ENCODE results near the gene MEP1B. TPM values are rescaled to one million over a fixed set of nuclear protein-coding genes. Genes with fewer than 3 reads are reported as not detected.

The MEP1B gene
- total and polyA plus RNA-seq, 2 donors (not counting 1 experiment from before 2014, with no cell fraction given): 0.03 TPM; not detected in 1

DNA sequence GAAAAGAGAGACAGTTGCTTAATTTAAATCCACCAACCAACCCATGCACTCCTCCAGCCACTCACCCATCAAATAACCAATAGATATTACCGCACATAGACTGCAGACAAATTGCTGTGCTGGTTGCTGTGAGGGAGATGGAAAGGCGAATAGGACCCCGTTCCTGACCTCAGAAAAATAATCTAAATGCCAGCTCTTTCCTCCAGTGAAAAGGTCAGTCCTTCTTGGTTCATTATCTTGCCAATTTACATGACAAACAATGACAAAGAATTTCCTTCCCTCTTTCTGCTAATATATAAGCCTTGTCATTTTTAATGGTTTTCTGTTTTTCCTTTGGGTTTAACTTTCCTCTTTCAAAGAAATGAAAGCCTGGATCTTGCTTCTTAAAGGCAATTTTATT is 61.6 kb downstream of the MEP1B start:
- no peaks in the 10 kb centered on the region for H3K9me3 ChIP-seq (ENCODE audit: control extremely low read depth in 1 of 3, control insufficient read depth in 2 of 3, insufficient read depth in 1 of 3, low read length in 2 of 3)
- Mint-ChIP-seq H3K27ac (no peak overlapping the region), H3K4me1 (no peaks in the 10 kb centered on the region), H3K4me3 (no peak overlapping the region), H3K27me3 (peaks cover 32% of the 10 kb centered on the region), H3K9me3 (ENCODE audit: insufficient read depth) (no peaks in the 10 kb centered on the region)
- no peak overlapping the region for H3K4me3 ChIP-seq (ENCODE audit: control extremely low read depth in 1 of 5, extremely low read depth in 1 of 5, insufficient read depth in 1 of 5, low read depth in 2 of 5, low read length in 4 of 5)
- no peaks in the 10 kb centered on the region for H3K4me1 ChIP-seq (ENCODE audit: control insufficient read depth in 2 of 2, insufficient read depth in 2 of 2, low read length in 2 of 2)
- H2AFZ ChIP-seq (ENCODE audit: insufficient read depth, low read depth, low read length, poor library complexity, severe bottlenecking): no peak overlapping the region
- POLR2A ChIA-PET: no interaction called here
- TF ChIP-seq, protein P1, sequence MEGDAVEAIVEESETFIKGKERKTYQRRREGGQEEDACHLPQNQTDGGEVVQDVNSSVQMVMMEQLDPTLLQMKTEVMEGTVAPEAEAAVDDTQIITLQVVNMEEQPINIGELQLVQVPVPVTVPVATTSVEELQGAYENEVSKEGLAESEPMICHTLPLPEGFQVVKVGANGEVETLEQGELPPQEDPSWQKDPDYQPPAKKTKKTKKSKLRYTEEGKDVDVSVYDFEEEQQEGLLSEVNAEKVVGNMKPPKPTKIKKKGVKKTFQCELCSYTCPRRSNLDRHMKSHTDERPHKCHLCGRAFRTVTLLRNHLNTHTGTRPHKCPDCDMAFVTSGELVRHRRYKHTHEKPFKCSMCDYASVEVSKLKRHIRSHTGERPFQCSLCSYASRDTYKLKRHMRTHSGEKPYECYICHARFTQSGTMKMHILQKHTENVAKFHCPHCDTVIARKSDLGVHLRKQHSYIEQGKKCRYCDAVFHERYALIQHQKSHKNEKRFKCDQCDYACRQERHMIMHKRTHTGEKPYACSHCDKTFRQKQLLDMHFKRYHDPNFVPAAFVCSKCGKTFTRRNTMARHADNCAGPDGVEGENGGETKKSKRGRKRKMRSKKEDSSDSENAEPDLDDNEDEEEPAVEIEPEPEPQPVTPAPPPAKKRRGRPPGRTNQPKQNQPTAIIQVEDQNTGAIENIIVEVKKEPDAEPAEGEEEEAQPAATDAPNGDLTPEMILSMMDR (IDR thresholded peaks at IDR 0.05): no peak
- TF ChIP-seq EZH2 (IDR thresholded peaks at IDR 0.05; ENCODE audit: borderline replicate concordance, insufficient read depth, low read depth, low read length, poor library complexity, severe bottlenecking): no peak
- ATAC-seq (ENCODE audit: low read depth) (no peak), DNase-seq (no peak)
- H3K79me2 ChIP-seq (ENCODE audit: control insufficient read depth, insufficient read depth, low read length): no peaks in the 10 kb centered on the region
- no peaks in the 10 kb centered on the region for H4K20me1 ChIP-seq (ENCODE audit: control insufficient read depth, insufficient read depth, low read length, poor library complexity, severe bottlenecking)
- WGBS (ENCODE audit: insufficient coverage): no CpG with 5 or more reads among the region's 3 CpGs
- no peak overlapping the region for H3K4me2 ChIP-seq (replicated peaks; ENCODE audit: low read depth, low read length, poor library complexity, severe bottlenecking)
- intact Hi-C loops (cut with micrococcal nuclease): no loop called here
- H3K27me3 ChIP-seq (replicated peaks in 1 of 4; ENCODE audit: control extremely low read depth in 1 of 4, control insufficient read depth in 3 of 4, insufficient read depth in 4 of 4, low read length in 3 of 4): peaks cover 0 to 5% (median 0%) of the 10 kb centered on the region in 4 experiments
- H3K27ac ChIP-seq (ENCODE audit: low read length in 2 of 2): no peak overlapping the region
- H3K36me3 ChIP-seq (replicated peaks in 1 of 2; ENCODE audit: control extremely low read depth in 1 of 2, control insufficient read depth in 1 of 2, extremely low read depth in 1 of 2, insufficient read depth in 2 of 2, low read length in 1 of 2): no peaks in the 10 kb centered on the region
- no peak overlapping the region for H3K9ac ChIP-seq (ENCODE audit: low read length)
- CTCF ChIA-PET: interaction anchor here (1.1 kb wide), 1 partner anchor 12 kb away, joined by 3 read pairs; no protein-coding TSS in a partner anchor

DNA sequence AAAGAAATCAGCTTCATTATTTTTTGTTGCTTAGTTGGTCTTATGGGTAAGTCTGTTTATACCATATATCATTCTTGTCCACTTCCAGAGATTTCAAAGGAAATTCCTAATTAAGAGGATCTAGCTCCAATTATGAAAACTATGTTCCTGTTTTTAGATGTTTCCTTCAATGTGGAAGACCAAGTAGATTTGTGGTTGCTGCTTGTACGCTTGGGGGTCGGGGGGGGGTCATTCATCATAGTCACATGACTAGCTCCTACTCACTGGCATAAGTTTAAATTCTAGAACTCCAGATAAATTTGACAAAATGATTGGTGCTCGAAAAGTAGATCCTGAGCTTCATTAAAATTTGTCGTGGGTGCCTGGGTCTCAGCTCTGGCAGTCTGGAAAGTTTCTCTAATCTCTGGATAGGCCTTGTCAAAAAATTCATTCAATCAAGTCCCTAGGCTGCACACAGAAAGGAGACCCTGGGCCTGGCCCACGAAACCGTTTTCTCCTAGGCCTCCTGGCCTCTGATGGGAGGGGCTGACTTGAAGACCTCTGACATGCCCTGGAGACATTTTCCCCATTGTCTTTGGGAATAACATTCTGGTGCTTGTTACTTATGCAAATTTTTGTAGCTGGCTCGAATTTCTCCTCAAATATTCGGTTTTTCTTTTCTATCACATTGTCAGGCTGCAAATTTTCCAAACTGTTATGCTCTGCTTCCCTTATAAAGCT is 62.5 kb downstream of the MEP1B start:
- Histone ChIP-seq H2AFZ (ENCODE audit: insufficient read depth, low read depth, low read length, poor library complexity, severe bottlenecking) (no peak overlapping the region), H3K4me3 (ENCODE audit: control extremely low read depth in 1 of 5, extremely low read depth in 1 of 5, insufficient read depth in 1 of 5, low read depth in 2 of 5, low read length in 4 of 5) (no peak overlapping the region), H3K4me1 (ENCODE audit: control insufficient read depth in 2 of 2, insufficient read depth in 2 of 2, low read length in 2 of 2) (no peaks in the 10 kb centered on the region), H3K36me3 (replicated peaks in 1 of 2; ENCODE audit: control extremely low read depth in 1 of 2, control insufficient read depth in 1 of 2, extremely low read depth in 1 of 2, insufficient read depth in 2 of 2, low read length in 1 of 2) (no peaks in the 10 kb centered on the region), H3K27ac (ENCODE audit: low read length in 2 of 2) (no peak overlapping the region), H3K9me3 (ENCODE audit: control extremely low read depth in 1 of 3, control insufficient read depth in 2 of 3, insufficient read depth in 1 of 3, low read length in 2 of 3) (no peaks in the 10 kb centered on the region), H3K4me2 (replicated peaks; ENCODE audit: low read depth, low read length, poor library complexity, severe bottlenecking) (no peak overlapping the region), H3K9ac (ENCODE audit: low read length) (no peak overlapping the region), H3K79me2 (ENCODE audit: control insufficient read depth, insufficient read depth, low read length) (no peaks in the 10 kb centered on the region), H4K20me1 (ENCODE audit: control insufficient read depth, insufficient read depth, low read length, poor library complexity, severe bottlenecking) (no peaks in the 10 kb centered on the region), H3K27me3 (replicated peaks in 1 of 4; ENCODE audit: control extremely low read depth in 1 of 4, control insufficient read depth in 3 of 4, insufficient read depth in 4 of 4, low read length in 3 of 4) (peaks cover 0 to 5% (median 0%) of the 10 kb centered on the region in 4 experiments)
- H3K27me3 Mint-ChIP-seq: peaks cover 37% of the 10 kb centered on the region
- no peaks in the 10 kb centered on the region for H3K9me3 Mint-ChIP-seq (ENCODE audit: insufficient read depth)
- no peak for TF ChIP-seq EZH2 (IDR thresholded peaks at IDR 0.05; ENCODE audit: borderline replicate concordance, insufficient read depth, low read depth, low read length, poor library complexity, severe bottlenecking)
- TF ChIP-seq, protein P1 (IDR thresholded peaks at IDR 0.05): no peak
- POLR2A ChIA-PET: no interaction called here
- intact Hi-C loops (cut with micrococcal nuclease): no loop called here
- no peak for DNase-seq
- no peak overlapping the region for H3K4me3 Mint-ChIP-seq
- CTCF ChIA-PET: interaction anchor here (1.1 kb wide), 1 partner anchor 13 kb away, joined by 3 read pairs; no protein-coding TSS in a partner anchor
- H3K4me1 Mint-ChIP-seq: no peaks in the 10 kb centered on the region
- WGBS (ENCODE audit: insufficient coverage): 72% methylated on average over 6 of the region's 8 CpGs
- ATAC-seq (ENCODE audit: low read depth): no peak
- no peak overlapping the region for H3K27ac Mint-ChIP-seq

Measured in B cell (primary cell).